Thyroid gland (tissue), 4 donors: ENCODE data around the gene FBXL20.

Experiments
- POLR2A ChIP-seq, 2 donors: fragments of 450-650 bp; IDR thresholded peaks; one replicate each; pipeline ENCODE4 v1.6.1; 2017; ENCODE audit warnings: antibody characterized with exemption in 2 of 2, mild to moderate bottlenecking in 2 of 2, moderate library complexity in 1 of 2
- TF ChIP-seq, protein P1 (sequence below), 6 experiments: fragments of 200-600 bp in 3 of 6; fragments of 450-650 bp in 3 of 6; sonication (generic) in 3 of 6; IDR thresholded peaks; one replicate each; pipeline ENCODE4 v1.5.1; 2016 to 2019; ENCODE audit warnings: antibody characterized with exemption in 6 of 6, mild to moderate bottlenecking in 2 of 6, inconsistent platforms in 1 of 6, moderate library complexity in 1 of 6

DNA sequence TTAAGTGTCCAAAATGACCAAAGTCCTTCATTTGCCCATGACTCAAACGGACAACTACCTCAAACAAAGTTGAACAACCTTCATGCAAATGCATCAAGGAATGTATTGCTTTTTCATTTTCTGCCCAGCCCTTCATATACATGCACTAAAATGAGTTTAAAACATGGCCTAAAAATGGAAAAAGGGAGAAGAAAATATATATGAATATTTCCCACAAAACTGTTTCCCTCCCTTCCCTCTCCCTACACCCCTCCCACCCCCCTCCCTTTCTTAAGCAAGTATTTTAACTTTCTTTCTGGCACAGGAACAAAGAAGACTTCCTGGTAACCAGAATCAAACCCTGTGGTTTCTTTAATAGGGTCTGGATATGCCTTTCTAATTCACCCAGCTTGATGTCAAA, 5.5 kb upstream of the FBXL20 start:
- TF ChIP-seq, protein P1, sequence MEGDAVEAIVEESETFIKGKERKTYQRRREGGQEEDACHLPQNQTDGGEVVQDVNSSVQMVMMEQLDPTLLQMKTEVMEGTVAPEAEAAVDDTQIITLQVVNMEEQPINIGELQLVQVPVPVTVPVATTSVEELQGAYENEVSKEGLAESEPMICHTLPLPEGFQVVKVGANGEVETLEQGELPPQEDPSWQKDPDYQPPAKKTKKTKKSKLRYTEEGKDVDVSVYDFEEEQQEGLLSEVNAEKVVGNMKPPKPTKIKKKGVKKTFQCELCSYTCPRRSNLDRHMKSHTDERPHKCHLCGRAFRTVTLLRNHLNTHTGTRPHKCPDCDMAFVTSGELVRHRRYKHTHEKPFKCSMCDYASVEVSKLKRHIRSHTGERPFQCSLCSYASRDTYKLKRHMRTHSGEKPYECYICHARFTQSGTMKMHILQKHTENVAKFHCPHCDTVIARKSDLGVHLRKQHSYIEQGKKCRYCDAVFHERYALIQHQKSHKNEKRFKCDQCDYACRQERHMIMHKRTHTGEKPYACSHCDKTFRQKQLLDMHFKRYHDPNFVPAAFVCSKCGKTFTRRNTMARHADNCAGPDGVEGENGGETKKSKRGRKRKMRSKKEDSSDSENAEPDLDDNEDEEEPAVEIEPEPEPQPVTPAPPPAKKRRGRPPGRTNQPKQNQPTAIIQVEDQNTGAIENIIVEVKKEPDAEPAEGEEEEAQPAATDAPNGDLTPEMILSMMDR (IDR thresholded peaks at IDR 0.05), result no peak
- no peak for TF ChIP-seq POLR2A (IDR thresholded peaks at IDR 0.05)
